Subcutaneous adipose tissue (tissue), 4 donors: Measurements from ENCODE around the gene MTHFD2L. TPM values are rescaled to one million over a fixed set of nuclear protein-coding genes. Genes with fewer than 3 reads are reported as not detected.

Source experiments
- CTCF ChIP-seq: fragments of 450-650 bp; IDR thresholded peaks from one replicate; pipeline ENCODE4 v1.5.1; 2016; ENCODE audit warnings: low read depth, mild to moderate bottlenecking, control low read depth, antibody characterized with exemption, moderate library complexity
- total RNA-seq, 4 donors: library from RNA; depleted of rRNA; stranded (reverse); fragments of >200 nt; gene quantifications; one replicate each; pipeline ENCODE4 v1.1.0, GENCODE V29; 2016

The MTHFD2L gene
- total RNA-seq, 4 donors from 2014 or later, result 10.8 to 19.4 (median 15.3) TPM

GRCh38 chr4:74308215-74308614 lies 150.3 kb downstream of the MTHFD2L start, which contains the start of gene EPGN:
Gene EPGN (plus strand): TSS chr4:74308470. CDS start chr4:74308534, 64 bp downstream.
- TF ChIP-seq CTCF, result no peak

- TF ChIP-seq CTCF, result no peak
Observed at GRCh38 chr4:74309223-74309622, 151.3 kb downstream of the MTHFD2L start.

DNA sequence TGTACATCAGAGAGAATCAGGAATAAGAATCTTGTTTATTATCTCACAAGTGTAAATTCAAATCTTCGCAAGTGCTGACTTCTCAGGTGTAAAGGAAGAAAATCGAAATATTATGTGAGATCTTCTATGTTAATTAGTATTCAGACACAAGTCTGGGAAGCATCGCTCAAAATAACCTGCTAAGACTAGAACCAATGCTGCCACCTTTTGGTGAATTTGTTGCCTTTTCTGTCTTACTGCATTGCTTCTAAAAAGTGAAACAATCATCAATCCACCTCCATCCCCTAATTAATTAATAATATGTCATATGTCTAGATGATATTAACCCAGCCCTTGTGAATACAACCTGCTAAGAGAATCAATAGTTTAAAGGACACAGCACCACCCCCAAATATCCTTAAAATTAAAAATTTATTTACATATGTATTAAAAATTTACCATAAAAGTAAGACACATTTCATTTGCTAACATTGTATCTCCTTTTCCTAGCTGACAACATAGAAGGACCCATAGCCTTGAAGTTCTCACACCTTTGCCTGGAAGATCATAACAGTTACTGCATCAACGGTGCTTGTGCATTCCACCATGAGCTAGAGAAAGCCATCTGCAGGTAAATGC lies 153.9 kb downstream of the MTHFD2L start:
- no peak for TF ChIP-seq CTCF

- no peak for TF ChIP-seq CTCF
Observed at GRCh38 chr4:74314329-74314728, 156.4 kb downstream of the MTHFD2L start.

DNA sequence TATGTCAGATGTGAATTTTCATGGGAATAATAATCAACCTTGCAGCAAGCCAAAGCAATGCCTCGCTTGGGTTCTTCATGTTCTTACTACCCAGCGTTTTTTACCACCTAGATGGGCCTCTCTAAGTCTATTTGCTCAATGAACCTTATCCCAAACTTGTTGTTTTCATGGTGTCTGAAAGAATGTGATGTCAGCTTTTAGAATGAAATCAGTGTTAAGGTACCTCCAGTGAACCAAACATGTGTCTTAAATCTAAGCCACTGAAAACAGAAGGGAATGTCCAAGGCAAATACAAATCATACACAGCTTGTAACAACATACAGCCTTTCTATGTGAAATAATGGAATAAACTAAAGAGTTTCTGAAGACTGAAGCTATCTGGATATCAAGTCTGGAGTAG lies 157.0 kb downstream of the MTHFD2L start:
- no peak for TF ChIP-seq CTCF

- no peak for TF ChIP-seq CTCF
Observed at GRCh38 chr4:74315376-74315775, 157.5 kb downstream of the MTHFD2L start.

GRCh38 chr4:74316397-74316796 lies 158.5 kb downstream of the MTHFD2L start:
- no peak for TF ChIP-seq CTCF
